Uterus (tissue), 4 donors: ENCODE results near the gene SLX1B. TPM values are rescaled to one million over a fixed set of nuclear protein-coding genes. Genes with fewer than 3 reads are reported as not detected.
"Not testable (repeated sequence)": the region's sequence is repeated elsewhere in the genome, so short reads cannot be mapped to it uniquely, and the experiment has no call there.

Experiments
- DNase-seq, 2 donors: peaks; one replicate each; pipeline ENCODE4 v3.0.0-alpha.2; 2019 to 2020
- H3K27ac ChIP-seq, 2 donors: fragments of 200-600 bp; sonication (generic); 1 replicate in 1 of 2; 2 replicates in 1 of 2; pipeline ENCODE4 v1.5.1; 2016 to 2018
- H3K27me3 ChIP-seq, 2 donors: fragments of 200-600 bp; sonication (generic); one replicate each; pipeline ENCODE4 v1.5.1; 2018 to 2019; ENCODE audit warnings: control low read depth in 1 of 2
- H3K36me3 ChIP-seq, 2 donors: fragments of 200-600 bp; sonication (generic); one replicate each; pipeline ENCODE4 v1.5.1; 2019; ENCODE audit warnings: control low read depth in 1 of 2
- H3K4me1 ChIP-seq, 2 donors: fragments of 200-600 bp; sonication (generic); one replicate each; pipeline ENCODE4 v1.5.1; 2018 to 2019; ENCODE audit warnings: control low read depth in 1 of 2
- H3K4me3 ChIP-seq, 2 donors: fragments of 200-600 bp; sonication (generic); 1 replicate in 1 of 2; 2 replicates in 1 of 2; pipeline ENCODE4 v1.5.1; 2018 to 2019; ENCODE audit warnings: mild to moderate bottlenecking in 1 of 2
- H3K9me3 ChIP-seq, 2 donors: fragments of 200-600 bp; sonication (generic); one replicate each; pipeline ENCODE4 v1.5.1; 2019; ENCODE audit warnings: control low read depth in 1 of 2
- intact Hi-C: fragments of 100-400 bp; cut with DNase I; formaldehyde crosslinking; loops from one replicate; pipeline ENCODE4 v1.15.1; 2023; ENCODE audit warnings: low total_unique reads
- small RNA-seq: library from RNA; depleted of rRNA; stranded (forward); fragments of <200 nt; gene quantifications from one replicate; pipeline ENCODE3, GENCODE V24; 2016
- total RNA-seq, 4 donors: library from RNA; depleted of rRNA in 3 of 4; stranded (reverse); fragments of >200 nt in 3 of 4; gene quantifications; one replicate each; pipeline versions ENCODE4 v1.1.0 to v1.2.4, GENCODE V29; 2014 to 2023
- donor health status: DM: yes; HTN: yes; CAD: no.

Gene SLX1B
- total RNA-seq, 4 donors from 2014 or later: 0.88 to 9.3 (median 3.2) TPM

- intact Hi-C loops, H3K27me3 ChIP-seq, H3K9me3 ChIP-seq, H3K4me3 ChIP-seq, H3K4me1 ChIP-seq, H3K36me3 ChIP-seq: not testable (repeated sequence)
- peak overlapping the region; percentile 54 to 65 for H3K27ac ChIP-seq
- peak; percentile 57 to 77 for DNase-seq
Measured at GRCh38 chr16:29469660-29470059, 15.3 kb downstream of the SLX1B start.

- DNase-seq, H3K36me3 ChIP-seq, H3K4me3 ChIP-seq, H3K27ac ChIP-seq, intact Hi-C loops, H3K9me3 ChIP-seq, H3K27me3 ChIP-seq, H3K4me1 ChIP-seq: not testable (repeated sequence)
Measured at GRCh38 chr16:29472065-29472464, 17.7 kb downstream of the SLX1B start.

GRCh38 chr16:29482276-29482675 is 27.9 kb downstream of the SLX1B start:
- H3K4me3 ChIP-seq, DNase-seq, H3K4me1 ChIP-seq, H3K36me3 ChIP-seq, H3K9me3 ChIP-seq, intact Hi-C loops, H3K27ac ChIP-seq, H3K27me3 ChIP-seq: not testable (repeated sequence)

GRCh38 chr16:29506308-29506707 is 52.0 kb downstream of the SLX1B start, which contains the start of gene NPIPB12:
Gene NPIPB12, minus strand, starts transcription at chr16:29506408.
- H3K9me3 ChIP-seq, H3K4me3 ChIP-seq, intact Hi-C loops, H3K27me3 ChIP-seq, DNase-seq, H3K4me1 ChIP-seq, H3K36me3 ChIP-seq, H3K27ac ChIP-seq: not testable (repeated sequence)

Small RNA genes within 50 kb of the gene (small RNA-seq; reads per million reads assigned to genes)
- gene AC133555.2: not detected

Other genes starting within 250 kb of the SLX1B start
- gene NPIPB11, start 47.8 kb upstream of the SLX1B start, total RNA-seq: 1 to 10 TPM in 1 of 4 donors, under 1 TPM in 2, not detected in 1; 0.29 to 1.3 (median 0.35) TPM
- gene BOLA2, start 182 bp upstream of the SLX1B start, total RNA-seq: 10 to 100 TPM in 2 of 4 donors, 1 to 10 TPM in 2; 4.6 to 12.5 (median 9.7) TPM
- 10 to 100 TPM in 2 of 4 donors, 1 to 10 TPM in 2; 2.9 to 45.1 (median 9.2) TPM for gene SULT1A4, start 5.4 kb downstream of the SLX1B start, total RNA-seq
- 10 to 100 TPM; 11.8 to 95.3 (median 58.6) TPM for gene NPIPB12, start 51.9 kb downstream of the SLX1B start, total RNA-seq
- 1 to 10 TPM in 1 of 4 donors, under 1 TPM in 2, not detected in 1; 0.26 to 2.4 (median 0.83) TPM for gene SPN, start 208.7 kb downstream of the SLX1B start, total RNA-seq
- gene QPRT, start 224.6 kb downstream of the SLX1B start, total RNA-seq: 10 to 100 TPM; 16.7 to 54.3 (median 23.1) TPM